Umbilical cord (tissue), 2 donors: Measurements from ENCODE around the gene TBL1Y. TPM values are rescaled to one million over a fixed set of nuclear protein-coding genes. Genes with fewer than 3 reads are reported as not detected.
"Not testable (repeated sequence)": the region's sequence is repeated elsewhere in the genome, so short reads cannot be mapped to it uniquely, and the experiment has no call there.

ENCODE experiments used
- DNase-seq: peaks from one replicate; pipeline ENCODE4 v3.0.0-alpha.2; 2015; ENCODE audit warnings: low spot score
- total RNA-seq: library from RNA; depleted of rRNA; stranded (reverse); fragments of >200 nt; gene quantifications from one replicate; pipeline ENCODE4 v1.2.3, GENCODE V29; 2014; ENCODE audit warnings: low replicate concordance; ENCODE audit not compliant: insufficient read depth

TBL1Y gene
- total RNA-seq, 1 donor from 2014 or later, result 0.96 TPM

GRCh38 chrY:6972271-6972887, 61.9 kb downstream of the TBL1Y start:
- peak; percentile 34 for DNase-seq

GRCh38 chrY:6974971-6975370, 64.5 kb downstream of the TBL1Y start:
- no peak for DNase-seq

- DNase-seq, result no peak
Measured at GRCh38 chrY:6977783-6978182, 67.3 kb downstream of the TBL1Y start.

GRCh38 chrY:6983221-6983620, 72.7 kb downstream of the TBL1Y start:
- DNase-seq, result no peak

- DNase-seq, result no peak
Measured at GRCh38 chrY:6987811-6988210, 77.3 kb downstream of the TBL1Y start.

- DNase-seq, result no peak
Measured at GRCh38 chrY:6989886-6990620, 79.6 kb downstream of the TBL1Y start.

- no peak for DNase-seq
Measured at GRCh38 chrY:6992041-6992440, 81.5 kb downstream of the TBL1Y start.

- no peak for DNase-seq
Measured at GRCh38 chrY:6995987-6996386, 85.5 kb downstream of the TBL1Y start.

- no peak for DNase-seq
Measured at GRCh38 chrY:6997503-6998066, 87.1 kb downstream of the TBL1Y start.

- DNase-seq, result no peak
Measured at GRCh38 chrY:6999905-7000304, 89.4 kb downstream of the TBL1Y start.

- DNase-seq, result peak; percentile 67
Measured at GRCh38 chrY:7002581-7002980, 92.1 kb downstream of the TBL1Y start.

- DNase-seq, result no peak
Measured at GRCh38 chrY:7007911-7008310, 97.4 kb downstream of the TBL1Y start.

- DNase-seq, result no peak
Measured at GRCh38 chrY:7008578-7009355, 98.3 kb downstream of the TBL1Y start.

GRCh38 chrY:7013051-7013450, 102.6 kb downstream of the TBL1Y start:
- DNase-seq, result no peak

GRCh38 chrY:7016521-7016920, 106.0 kb downstream of the TBL1Y start:
- no peak for DNase-seq

- DNase-seq, result no peak
Measured at GRCh38 chrY:7017244-7018080, 107.0 kb downstream of the TBL1Y start.

- no peak for DNase-seq
Measured at GRCh38 chrY:7039037-7039436, 128.5 kb downstream of the TBL1Y start.

- no peak for DNase-seq
Measured at GRCh38 chrY:7040662-7041061, 130.2 kb downstream of the TBL1Y start.

GRCh38 chrY:7041983-7042382, 131.5 kb downstream of the TBL1Y start:
- no peak for DNase-seq

- DNase-seq, result not testable (repeated sequence)
Measured at GRCh38 chrY:7052461-7052860, 142.0 kb downstream of the TBL1Y start.

- DNase-seq, result no peak
Measured at GRCh38 chrY:7056886-7057285, 146.4 kb downstream of the TBL1Y start.
